ENCODE results near the gene MSH5. TPM values are rescaled to one million over a fixed set of nuclear protein-coding genes. Genes with fewer than 3 reads are reported as not detected.

Gene MSH5
- total and polyA plus RNA-seq, 9 of the 15 experiments (the other 6 are each of a cell fraction or from before 2014, with no cell fraction given) = 12.5 to 104 (median 46.6) TPM

DNA sequence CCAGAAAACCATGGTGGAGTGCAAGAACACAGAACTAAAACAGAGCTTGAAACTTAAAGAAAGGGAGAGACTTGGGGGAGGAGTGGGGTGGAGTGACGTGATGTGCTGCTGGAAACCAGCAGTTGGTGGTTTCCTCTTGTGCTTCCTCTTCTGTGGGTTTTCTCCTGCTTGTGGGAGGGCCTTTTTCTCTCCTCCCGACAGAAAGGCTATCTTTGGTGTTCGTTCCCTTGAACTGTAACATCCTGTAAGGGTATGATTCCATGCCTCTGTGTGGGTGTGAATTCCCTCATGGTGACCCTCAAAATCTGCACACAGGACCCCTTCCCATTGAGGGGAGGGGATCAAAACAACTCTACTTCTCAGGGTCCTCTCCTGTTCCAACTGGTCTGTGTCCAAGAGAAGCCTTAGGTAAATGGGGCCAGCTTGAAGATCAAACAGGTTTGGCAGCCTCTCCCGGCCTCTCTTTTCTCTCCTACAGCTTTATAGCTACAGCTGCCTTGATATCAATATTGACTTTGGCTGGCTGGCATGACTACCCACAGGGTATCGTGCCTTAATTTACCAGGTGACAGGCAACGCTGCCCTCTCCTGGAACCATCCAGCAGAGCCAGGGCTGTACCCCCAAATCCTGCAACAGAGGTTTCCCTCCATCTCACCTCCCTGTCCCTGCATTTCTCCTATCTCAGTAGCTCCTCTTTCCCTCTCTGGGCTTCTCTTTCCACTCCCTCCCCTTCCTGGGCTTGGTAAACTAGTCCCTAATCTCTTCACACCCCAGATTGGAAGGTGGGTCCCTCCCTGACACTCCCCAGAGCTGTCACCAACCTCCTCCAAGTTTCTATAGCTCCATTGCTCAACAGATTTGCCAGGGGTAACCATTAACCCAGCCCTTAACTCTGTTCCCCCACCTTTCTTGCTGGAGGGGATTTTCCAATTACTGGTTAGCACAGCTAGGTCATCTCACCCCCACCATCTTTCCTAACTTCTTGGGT lies 1.5 kb upstream of the MSH5 start (continued):
- TF ChIP-seq SIX5 (IDR thresholded peaks at IDR 0.05; ENCODE audit: borderline replicate concordance in 1 of 2, insufficient read depth in 1 of 2, low read depth in 1 of 2, low read length in 2 of 2) = no peak
- TF ChIP-seq ZNF212 (CRISPR knock-in tag; IDR thresholded peaks at IDR 0.05) = 0 out of 2 replicates have a peak, but pooled peaks have one; percentile 9
- no peak for TF ChIP-seq U2AF1 (optimal IDR thresholded peaks at IDR 0.05; ENCODE audit: low read depth, low read length)
- 0 out of 2 replicates have a peak, but pooled peaks have one; percentile 18 for TF ChIP-seq E2F3 (CRISPR knock-in tag; IDR thresholded peaks at IDR 0.05)
- peak; percentile 95 for TF ChIP-seq EP300 (IDR thresholded peaks at IDR 0.05; ENCODE audit: low read length)
- peak; percentile 82 for TF ChIP-seq PML (IDR thresholded peaks at IDR 0.05; ENCODE audit: low read length)
- no peak for TF ChIP-seq MBD2 (IDR thresholded peaks at IDR 0.05; ENCODE audit: borderline replicate concordance, low read depth)
- 0 out of 2 replicates have a peak, but pooled peaks have one; percentile 32 for TF ChIP-seq BCOR (IDR thresholded peaks at IDR 0.05)
- 0 out of 2 replicates have a peak, but pooled peaks have one; percentile 61 for TF ChIP-seq HOMEZ (CRISPR knock-in tag; IDR thresholded peaks at IDR 0.05)
- peak in 1 of 2 experiments; percentile 69; a peak in 2 of 4 replicates for TF ChIP-seq TEAD1 (CRISPR knock-in tag; IDR thresholded peaks at IDR 0.05)
- no peak for TF ChIP-seq FOS (IDR thresholded peaks at IDR 0.05; ENCODE audit: extremely low read depth, insufficient read length)
- TF ChIP-seq, protein P1, sequence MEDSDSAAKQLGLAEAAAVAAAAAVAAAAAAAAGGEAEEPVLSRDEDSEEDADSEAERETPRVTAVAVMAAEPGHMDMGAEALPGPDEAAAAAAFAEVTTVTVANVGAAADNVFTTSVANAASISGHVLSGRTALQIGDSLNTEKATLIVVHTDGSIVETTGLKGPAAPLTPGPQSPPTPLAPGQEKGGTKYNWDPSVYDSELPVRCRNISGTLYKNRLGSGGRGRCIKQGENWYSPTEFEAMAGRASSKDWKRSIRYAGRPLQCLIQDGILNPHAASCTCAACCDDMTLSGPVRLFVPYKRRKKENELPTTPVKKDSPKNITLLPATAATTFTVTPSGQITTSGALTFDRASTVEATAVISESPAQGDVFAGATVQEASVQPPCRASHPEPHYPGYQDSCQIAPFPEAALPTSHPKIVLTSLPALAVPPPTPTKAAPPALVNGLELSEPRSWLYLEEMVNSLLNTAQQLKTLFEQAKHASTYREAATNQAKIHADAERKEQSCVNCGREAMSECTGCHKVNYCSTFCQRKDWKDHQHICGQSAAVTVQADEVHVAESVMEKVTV (CRISPR knock-in tag; IDR thresholded peaks at IDR 0.05) = peak; percentile 4; the same call in 1 of the 2 replicates
- no peak for TF ChIP-seq ATF1 (CRISPR knock-in tag; IDR thresholded peaks at IDR 0.05)
- TF ChIP-seq ATF1 (tag; IDR thresholded peaks at IDR 0.05) = peak; percentile 95
- no peak for TF ChIP-seq RFX5 (IDR thresholded peaks at IDR 0.05; ENCODE audit: low read depth, low read length)
- no peak for TF ChIP-seq ZNF124 (CRISPR knock-in tag; IDR thresholded peaks at IDR 0.05)
- no peak for TF ChIP-seq RBM14 (IDR thresholded peaks at IDR 0.05; ENCODE audit: borderline replicate concordance, insufficient read depth, low read depth, low read length)
- no peak for TF ChIP-seq ZNF699 (CRISPR knock-in tag; IDR thresholded peaks at IDR 0.05; ENCODE audit: insufficient replicate concordance)
- TF ChIP-seq ZNF121 (CRISPR knock-in tag; conservative IDR thresholded peaks at IDR 0.05) = no peak
- TF ChIP-seq VEZF1 (CRISPR knock-in tag; IDR thresholded peaks at IDR 0.05) = no peak
- 0 out of 2 replicates have a peak, but pooled peaks have one; percentile 7 for TF ChIP-seq RHOXF2B (CRISPR knock-in tag; conservative IDR thresholded peaks at IDR 0.05)
